Uterus (tissue), 2 donors: ENCODE measurements around the gene MAP3K3.

ENCODE experiments used
- POLR2A ChIP-seq, 2 donors: fragments of 450-650 bp; IDR thresholded peaks; one replicate each; pipeline ENCODE4 v1.6.1; 2016; ENCODE audit warnings: antibody characterized with exemption in 2 of 2, mild to moderate bottlenecking in 1 of 2, moderate library complexity in 1 of 2
- TF ChIP-seq, protein P1 (sequence below), 4 experiments: fragments of 200-600 bp in 2 of 4; fragments of 450-650 bp in 2 of 4; sonication (generic) in 2 of 4; IDR thresholded peaks; one replicate each; pipeline ENCODE4 v1.5.1; 2016 to 2019; ENCODE audit warnings: antibody characterized with exemption in 4 of 4, mild to moderate bottlenecking in 2 of 4, moderate library complexity in 1 of 4

- no peak for TF ChIP-seq POLR2A (IDR thresholded peaks at IDR 0.05)
- TF ChIP-seq, protein P1, sequence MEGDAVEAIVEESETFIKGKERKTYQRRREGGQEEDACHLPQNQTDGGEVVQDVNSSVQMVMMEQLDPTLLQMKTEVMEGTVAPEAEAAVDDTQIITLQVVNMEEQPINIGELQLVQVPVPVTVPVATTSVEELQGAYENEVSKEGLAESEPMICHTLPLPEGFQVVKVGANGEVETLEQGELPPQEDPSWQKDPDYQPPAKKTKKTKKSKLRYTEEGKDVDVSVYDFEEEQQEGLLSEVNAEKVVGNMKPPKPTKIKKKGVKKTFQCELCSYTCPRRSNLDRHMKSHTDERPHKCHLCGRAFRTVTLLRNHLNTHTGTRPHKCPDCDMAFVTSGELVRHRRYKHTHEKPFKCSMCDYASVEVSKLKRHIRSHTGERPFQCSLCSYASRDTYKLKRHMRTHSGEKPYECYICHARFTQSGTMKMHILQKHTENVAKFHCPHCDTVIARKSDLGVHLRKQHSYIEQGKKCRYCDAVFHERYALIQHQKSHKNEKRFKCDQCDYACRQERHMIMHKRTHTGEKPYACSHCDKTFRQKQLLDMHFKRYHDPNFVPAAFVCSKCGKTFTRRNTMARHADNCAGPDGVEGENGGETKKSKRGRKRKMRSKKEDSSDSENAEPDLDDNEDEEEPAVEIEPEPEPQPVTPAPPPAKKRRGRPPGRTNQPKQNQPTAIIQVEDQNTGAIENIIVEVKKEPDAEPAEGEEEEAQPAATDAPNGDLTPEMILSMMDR (IDR thresholded peaks at IDR 0.05), result no peak
Observed at GRCh38 chr17:63647065-63647725, 25.0 kb downstream of the MAP3K3 start.
